Measurements from ENCODE around the gene ATAD1.

ATAD1 gene

DNA sequence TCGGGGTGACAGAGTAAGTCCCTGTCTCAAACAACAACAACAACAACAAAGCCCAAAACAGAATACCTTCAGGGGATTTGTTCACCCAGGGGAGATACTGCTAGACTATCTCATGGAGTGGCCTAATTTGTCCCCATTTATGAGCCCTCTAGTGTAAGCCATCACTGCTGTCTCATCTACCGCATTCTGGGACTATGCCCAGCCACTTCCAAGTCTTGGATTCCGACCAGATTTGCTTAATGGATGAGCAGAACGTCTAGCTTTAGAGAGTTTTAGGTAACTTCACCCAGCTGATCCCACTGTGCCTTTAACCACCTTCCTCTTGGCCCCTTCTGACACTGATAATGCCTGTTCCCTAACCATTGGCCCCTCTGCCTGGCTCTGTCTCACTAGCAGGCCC, 111.3 kb downstream of the ATAD1 start:
- DNase-seq: no peak

DNA sequence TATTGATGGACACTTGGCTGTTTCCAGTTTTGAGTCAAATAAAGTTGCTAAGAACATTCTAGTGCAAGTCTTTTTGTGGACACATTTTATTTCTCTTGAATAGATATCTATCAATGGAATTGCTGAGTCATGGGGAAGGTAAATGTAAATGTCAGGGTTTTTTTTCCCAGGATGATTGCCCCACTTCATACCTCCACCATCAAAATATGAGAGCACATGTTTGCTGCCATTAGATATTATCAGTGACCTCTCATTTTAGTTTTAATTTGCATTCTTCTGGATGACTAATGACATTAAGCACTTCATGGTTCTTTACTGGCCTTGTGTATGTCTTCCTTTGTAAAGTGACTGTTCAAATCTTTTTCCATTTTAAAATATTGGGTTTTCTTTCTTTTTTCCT, 112.7 kb downstream of the ATAD1 start:
- DNase-seq: no peak

DNA sequence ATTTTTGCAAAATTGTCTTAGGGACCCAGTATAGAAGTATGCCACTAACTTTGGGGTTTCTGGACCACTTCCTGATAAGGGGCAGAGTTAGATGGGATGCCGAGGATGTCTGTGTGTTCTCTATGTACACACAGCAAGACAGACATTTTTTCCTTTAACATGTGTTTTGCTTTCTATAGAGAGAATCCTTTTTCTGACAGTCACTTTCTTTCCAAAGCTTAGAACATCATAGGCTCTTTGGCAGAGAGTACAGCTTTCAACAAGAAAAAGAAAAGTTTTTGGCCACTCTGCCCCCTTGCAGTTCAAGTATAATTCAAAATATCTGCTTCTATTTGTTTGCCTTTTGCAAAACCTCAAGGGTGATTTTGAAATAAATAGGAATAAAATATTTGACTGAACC, 114.3 kb downstream of the ATAD1 start:
- no peak for DNase-seq

DNA sequence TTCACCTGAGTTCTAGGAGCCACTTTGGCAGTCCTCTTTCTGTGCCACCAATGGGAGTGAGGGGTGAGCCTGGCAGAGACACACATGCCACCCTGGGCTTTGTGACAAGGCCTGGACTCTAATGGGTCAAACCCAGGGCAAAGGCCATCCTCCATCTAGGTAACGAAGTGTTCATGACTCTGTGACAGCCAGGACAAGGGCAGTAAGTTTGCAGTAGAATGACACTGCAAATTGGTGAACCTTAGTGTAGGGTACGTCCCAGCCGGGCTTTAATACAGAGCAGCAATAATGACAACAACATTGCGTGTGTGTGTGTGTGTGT, 115.1 kb downstream of the ATAD1 start:
- DNase-seq: no peak

DNA sequence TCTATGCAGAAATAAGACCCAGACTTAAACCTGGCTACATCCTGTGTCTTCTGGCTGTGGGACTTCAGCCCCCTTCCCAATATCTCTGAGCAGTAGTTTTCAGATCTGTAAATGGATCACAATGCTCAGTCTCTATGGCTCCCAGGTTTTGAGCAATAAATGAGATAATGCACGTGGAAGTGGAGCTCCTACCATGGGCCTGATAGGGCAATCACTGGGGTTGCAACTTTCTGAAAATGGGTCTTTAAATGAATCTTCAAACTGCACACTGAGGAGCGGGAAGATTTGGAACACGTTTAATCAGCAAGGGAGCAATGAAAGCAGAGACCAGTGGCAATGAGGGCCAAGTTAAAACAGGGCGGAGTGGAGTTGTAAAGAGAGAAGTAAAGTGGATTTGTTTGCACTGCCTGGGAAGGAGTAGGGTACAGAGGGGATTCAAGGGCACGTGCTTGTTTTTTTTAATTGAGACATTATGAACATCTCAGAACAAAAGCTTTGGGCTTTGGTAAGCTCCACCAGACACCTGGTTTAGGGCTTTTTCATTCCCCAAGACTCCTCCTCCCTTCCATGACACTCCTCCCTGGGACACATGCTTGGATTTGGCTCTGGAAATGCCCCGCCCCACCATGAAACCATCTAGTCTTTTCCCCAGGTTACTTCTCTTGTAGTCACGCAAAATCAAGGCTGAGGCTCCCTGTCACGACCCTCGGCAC, 115.6 kb downstream of the ATAD1 start:
- no peak for DNase-seq
